ENCODE measurements around the gene TANGO2.

The TANGO2 gene

GRCh38 chr22:19996694-19997384 lies 24.1 kb upstream of the TANGO2 start:
- DNase-seq: no peak

DNA sequence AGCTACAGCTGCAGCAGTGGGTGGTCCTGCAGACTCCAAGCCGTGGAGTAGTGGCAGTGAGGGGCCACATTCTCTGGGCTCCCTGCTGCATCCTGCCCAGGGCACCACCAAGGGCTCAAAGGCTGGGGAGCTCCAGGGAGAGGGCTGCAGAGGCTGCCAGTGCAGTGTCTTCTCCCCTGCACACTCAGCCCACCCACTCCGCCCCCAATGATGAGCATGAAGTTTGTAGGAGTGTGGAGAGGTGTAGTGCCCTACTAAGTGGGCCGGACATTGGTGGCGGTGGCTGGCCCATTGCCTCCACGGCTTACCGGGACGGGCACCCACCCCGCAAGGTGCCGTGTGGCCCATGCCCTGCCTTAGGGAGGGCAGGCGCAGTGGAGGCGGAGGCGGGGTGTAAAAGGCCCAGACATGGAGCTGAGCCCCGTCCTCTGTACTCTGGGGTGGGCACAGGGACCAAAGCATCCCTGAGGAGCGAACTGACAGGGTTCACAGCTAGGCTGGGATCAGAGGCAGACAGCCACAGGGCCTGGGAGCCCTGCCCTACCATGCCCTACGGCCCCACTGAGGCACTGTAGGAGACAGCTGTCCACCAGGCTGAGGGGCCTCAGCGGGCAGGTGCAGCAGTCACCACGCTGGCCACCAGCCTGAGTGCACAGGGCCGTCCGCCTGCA lies 23.2 kb upstream of the TANGO2 start:
- DNase-seq: no peak

- no peak for DNase-seq
Observed at GRCh38 chr22:19998232-19998951, 22.5 kb upstream of the TANGO2 start.

DNA sequence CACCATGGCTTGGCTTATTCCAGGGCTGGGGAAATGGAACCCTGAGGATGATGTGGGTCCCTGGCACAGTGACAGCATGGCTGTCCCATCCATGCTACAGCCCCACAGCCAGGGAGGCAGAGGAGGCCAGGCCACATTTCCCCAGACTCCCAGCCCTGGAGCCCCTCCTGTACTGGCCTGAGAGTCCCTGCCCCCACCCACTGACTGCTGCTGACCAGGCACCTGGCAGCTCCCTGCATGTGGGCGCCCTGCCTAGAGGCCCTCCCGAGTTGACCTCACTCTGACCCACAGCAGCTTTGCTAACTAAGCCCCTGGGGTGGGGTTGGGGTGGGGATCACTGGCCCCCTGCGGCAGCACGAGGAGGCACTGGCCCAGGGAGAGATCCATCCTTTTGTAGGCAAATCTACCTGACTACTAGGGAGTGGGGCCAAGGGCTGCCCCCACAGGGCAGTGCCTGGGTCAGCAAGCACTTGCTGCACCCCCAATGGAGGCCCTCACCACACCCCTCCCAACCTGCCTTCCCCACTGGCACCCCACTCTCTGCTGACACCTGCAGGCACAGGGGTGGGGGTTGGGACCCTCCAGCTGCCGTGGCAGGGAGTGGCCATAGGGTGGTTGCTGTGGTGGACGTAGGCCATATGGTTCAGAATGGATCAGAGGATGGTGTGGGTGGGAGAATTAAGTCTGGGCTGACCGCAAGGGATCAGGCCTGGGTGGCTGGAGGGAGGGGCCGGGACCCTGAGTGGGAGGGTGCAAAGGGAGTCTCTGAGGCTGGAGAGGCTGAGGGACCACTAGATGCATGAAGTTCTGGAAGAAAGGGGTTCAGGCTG lies 21.7 kb upstream of the TANGO2 start:
- DNase-seq: no peak

- DNase-seq: no peak
Observed at GRCh38 chr22:20000246-20001081, 20.4 kb upstream of the TANGO2 start.

DNA sequence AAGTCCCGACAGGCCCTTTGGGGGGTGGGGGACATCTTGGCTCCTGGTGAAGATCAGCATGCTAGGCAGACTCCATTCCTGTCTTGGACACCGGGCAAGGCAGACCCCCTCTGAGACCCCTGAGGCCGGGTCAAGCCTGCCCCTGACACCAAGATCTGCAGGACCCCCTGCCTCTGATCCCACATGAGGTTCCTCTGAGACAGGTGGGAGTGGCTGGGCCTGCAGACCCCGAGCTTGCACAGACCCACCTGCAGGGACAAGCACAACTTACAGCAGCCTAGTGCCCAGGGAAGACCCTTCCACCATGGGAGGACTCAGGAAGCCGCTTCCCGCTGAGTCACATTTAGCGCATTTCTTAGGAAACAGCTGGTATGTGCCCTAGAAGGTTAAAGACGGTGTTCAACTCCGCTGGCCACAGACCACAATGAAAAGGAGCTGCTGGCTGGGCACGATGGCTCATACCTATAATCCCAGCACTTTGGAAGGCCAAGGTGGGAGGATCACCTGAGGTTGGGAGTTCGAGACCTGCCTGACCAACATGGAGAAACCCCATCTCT lies 19.8 kb upstream of the TANGO2 start:
- DNase-seq: no peak

- no peak for DNase-seq
Observed at GRCh38 chr22:20002128-20002527, 18.8 kb upstream of the TANGO2 start.

DNA sequence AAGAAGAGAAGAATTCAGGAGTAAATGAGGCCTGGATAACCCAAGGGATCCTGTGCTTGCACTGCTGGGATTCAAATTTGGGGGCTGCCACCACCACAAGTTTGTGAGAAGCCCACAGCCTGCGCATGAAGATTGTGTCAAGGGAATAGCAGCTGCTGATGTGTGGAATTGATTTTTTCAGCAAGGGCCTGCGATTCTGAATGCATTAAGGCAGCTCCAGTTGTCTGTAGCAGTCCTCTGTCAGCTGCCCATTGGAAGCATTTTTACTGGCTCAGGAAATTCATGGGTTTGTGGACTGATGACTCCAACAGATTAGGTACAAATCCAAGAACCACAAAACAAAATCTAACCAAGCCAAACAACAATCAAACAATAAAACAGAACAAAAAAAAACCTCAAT lies 18.3 kb upstream of the TANGO2 start:
- no peak for DNase-seq

DNA sequence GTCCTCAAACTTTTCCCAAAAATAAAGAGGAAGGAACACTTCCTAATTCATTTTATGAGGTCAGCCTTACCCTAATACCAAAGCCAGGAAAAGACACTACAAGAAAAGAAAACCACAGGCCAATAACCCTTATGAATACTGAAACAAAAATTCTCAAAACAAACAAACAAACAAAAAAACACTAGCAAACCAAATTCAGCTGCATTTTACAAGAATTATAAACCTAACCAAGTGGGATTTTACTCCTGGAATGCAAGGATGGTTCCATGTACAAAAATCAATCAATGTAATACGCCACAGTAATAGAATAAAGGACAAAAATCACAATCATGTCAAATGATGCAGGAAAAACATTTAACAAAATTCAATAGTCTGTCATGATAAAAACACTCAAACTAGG lies 17.6 kb upstream of the TANGO2 start:
- no peak for DNase-seq

DNA sequence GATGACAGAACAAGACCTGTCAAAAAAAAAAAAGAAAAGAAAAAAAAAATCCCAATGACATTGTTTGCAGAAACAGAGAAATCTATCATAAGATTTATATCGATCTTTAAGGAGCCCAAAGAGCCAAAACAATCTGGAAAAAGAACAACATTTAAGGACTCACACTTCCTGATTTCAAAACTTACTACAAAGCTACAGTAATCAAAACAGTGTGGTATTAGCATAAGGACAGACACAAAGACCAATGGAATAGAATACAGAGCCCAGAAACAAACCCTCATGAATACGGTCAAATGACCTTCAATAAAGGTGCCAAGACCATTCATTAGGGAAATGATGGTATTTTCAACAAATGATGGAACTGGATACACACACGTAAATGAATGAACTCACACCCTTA lies 16.4 kb upstream of the TANGO2 start:
- no peak for DNase-seq

DNA sequence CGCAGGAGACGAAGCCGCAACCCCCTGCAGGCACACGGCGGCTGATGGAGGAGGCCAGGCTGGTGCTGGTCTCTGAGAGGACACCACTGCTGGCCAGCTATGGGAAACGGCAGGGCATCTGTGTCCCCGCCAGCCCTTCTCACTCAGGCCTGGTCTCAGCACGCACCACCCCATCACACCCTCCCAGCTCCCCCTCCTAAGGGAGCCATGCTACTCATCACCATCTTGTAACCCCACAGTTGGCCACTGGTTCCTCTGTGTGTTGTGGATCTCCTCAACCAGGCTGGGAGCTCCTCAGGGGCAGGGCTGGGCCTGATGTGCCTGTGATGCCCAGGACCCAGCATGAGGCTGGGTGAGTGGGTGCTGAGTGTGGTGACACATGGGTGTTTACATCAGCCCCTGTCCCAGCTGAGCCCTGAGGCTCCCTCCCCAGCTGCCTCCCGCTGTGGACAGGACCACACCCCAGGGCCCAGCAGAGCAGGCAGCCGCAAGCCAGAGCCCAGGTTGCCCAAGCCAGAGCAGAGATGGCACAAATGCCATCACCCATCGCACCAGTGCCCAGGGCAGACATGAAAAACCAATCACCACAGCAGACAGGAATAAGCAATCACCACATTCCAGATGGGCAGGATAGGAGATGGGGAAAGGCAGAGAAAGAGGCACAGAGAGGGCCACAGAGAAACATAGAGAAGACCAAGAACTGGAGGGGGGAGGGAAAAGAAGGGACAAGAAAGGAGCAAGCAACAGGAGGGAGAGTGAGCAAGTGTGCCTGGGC lies 12.5 kb upstream of the TANGO2 start:
- DNase-seq: no peak

- no peak for DNase-seq
Observed at GRCh38 chr22:20009018-20009491, 11.9 kb upstream of the TANGO2 start.

DNA sequence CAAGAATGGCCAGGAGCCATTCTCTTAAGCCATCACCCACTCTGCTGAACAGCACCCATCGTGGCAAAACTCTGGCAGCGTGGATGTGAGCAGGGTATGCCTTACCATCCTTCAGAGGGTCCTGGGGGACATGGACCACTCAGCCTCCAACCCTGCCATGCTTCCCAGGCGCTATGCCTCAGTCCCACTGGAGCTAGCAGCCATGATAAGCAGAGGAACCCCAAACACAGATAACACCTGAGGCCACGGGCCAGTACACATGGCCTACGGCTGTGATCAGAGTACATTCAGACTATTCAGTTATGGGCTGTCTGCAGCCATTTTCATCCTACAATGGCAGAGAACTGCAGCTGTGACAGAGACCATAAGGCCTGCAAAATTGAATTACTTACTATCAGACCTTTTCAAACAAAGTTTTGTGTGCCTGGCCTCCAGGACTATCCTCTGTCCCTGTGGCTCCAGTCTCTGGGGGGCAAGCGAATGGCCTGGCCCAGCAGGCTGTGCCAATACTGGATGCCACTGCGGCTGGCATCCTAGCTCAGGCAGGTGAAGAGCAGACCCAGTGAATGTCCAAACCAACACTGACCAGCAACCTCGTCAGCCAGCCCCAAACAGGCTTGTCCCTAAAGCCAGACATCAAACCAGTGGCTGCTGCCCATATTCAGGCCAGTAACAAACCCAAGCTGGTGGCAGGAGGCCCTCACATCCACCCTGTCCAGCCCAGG lies 11.2 kb upstream of the TANGO2 start:
- DNase-seq: no peak

DNA sequence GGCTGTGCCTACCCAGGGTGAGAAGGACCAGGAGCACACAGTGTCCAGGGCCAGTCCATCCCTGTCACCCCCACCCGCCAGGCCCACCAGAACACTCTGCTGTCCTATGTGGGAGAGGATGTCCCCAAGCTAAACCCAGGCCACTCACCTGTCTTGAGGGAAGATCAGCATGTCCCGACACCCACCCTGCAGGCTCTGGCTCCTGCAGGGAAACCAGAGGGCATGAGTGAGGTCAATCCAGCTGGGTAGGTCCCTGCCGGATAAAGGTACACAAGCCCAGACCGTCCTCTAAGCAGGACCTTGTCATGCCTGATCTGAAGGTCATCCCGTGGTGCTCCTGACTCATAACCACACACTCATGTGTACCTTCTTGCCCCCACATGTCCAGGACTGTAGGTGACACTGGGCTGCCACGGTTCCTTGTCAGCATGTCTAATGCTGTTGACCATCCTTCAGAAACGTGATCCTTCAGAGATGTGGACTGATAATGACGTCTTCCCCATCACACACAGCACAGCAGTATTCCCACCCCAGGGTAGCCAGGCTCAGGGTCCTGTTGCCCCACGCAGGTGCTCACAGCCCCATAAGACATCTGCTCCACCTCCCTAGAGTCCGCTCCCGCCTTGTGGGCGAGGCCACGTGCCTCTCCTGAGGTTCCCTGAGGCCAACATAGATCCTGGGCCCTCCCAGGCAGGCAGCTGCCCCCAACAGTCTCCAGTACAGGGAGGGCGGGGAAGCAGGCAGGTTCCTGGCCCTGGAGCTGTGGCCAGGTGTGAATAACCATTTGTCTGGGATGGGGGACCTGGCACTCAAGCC lies 10.4 kb upstream of the TANGO2 start:
- no peak for DNase-seq

- DNase-seq: no peak
Observed at GRCh38 chr22:20011123-20011992, 9.6 kb upstream of the TANGO2 start.

DNA sequence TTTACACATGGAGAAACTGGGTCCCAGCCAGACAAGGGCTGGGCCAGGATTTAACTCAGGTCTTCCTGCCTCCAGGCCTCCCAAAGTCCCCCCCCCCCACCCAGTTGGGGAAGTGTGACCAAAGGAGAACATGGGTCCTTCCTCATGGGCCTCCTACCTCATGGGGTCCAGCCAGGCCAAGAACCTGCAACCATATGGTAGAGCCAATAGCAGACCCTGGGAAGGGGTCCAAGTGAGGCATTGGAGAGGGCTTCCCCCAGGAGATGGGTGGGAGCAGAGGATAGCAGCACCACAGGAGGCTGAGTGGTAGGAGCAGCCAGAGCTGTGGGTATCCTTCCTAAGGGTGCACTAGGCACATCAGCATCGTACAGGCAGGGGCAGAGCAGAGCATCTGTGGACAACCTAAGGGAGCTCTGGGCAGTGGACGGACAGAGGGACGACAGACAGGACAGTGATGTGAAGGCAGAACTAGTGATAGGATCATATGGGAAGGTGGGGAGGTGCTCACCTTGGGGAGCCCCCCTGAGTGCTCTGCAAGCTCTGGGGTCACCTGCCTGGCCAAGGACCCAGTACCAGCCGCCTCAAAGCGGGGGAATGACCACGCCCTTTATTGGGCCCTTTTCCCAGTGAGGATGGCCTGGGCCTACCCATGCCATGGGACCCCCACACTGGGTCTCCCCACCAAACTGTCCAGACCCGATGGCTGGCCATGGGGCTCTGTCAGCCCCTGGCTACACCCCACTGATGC lies 8.7 kb upstream of the TANGO2 start:
- no peak for DNase-seq

GRCh38 chr22:20012741-20013331 lies 8.1 kb upstream of the TANGO2 start:
- no peak for DNase-seq
